GM10847 (cell line): ENCODE results near the gene TNS4.

Experiments used
- POLR2A ChIP-seq: IDR thresholded peaks from 2 replicates; pipeline ENCODE4 v1.6.1; 2011; ENCODE audit not compliant: insufficient read length; ENCODE audit errors: extremely low read depth

TNS4 gene

GRCh38 chr17:40511136-40511535 is 9.7 kb upstream of the TNS4 start:
- no peak for TF ChIP-seq POLR2A

GRCh38 chr17:40510328-40510648 is 8.9 kb upstream of the TNS4 start:
- no peak for TF ChIP-seq POLR2A

- no peak for TF ChIP-seq POLR2A
Measured at GRCh38 chr17:40509626-40510327, 8.4 kb upstream of the TNS4 start.

GRCh38 chr17:40506786-40507185 is 5.4 kb upstream of the TNS4 start:
- no peak for TF ChIP-seq POLR2A

- TF ChIP-seq POLR2A, result no peak
Measured at GRCh38 chr17:40503154-40503553, 1.7 kb upstream of the TNS4 start.

GRCh38 chr17:40502716-40503115 is 1.3 kb upstream of the TNS4 start:
- TF ChIP-seq POLR2A, result no peak

- no peak for TF ChIP-seq POLR2A
Measured at GRCh38 chr17:40500709-40501108, 714 bp downstream of the TNS4 start.

GRCh38 chr17:40500190-40500589 is 1.2 kb downstream of the TNS4 start:
- no peak for TF ChIP-seq POLR2A

GRCh38 chr17:40499551-40500189 is 1.8 kb downstream of the TNS4 start:
- no peak for TF ChIP-seq POLR2A

- no peak for TF ChIP-seq POLR2A
Measured at GRCh38 chr17:40498281-40499084, 2.9 kb downstream of the TNS4 start.

GRCh38 chr17:40497695-40498094 is 3.7 kb downstream of the TNS4 start:
- TF ChIP-seq POLR2A, result no peak

GRCh38 chr17:40496634-40497420 is 4.6 kb downstream of the TNS4 start:
- no peak for TF ChIP-seq POLR2A

GRCh38 chr17:40496170-40496569 is 5.3 kb downstream of the TNS4 start:
- TF ChIP-seq POLR2A, result no peak

- TF ChIP-seq POLR2A, result no peak
Measured at GRCh38 chr17:40495140-40495539, 6.3 kb downstream of the TNS4 start.

GRCh38 chr17:40493697-40494096 is 7.7 kb downstream of the TNS4 start:
- TF ChIP-seq POLR2A, result no peak

GRCh38 chr17:40491486-40491885 is 9.9 kb downstream of the TNS4 start:
- no peak for TF ChIP-seq POLR2A

- TF ChIP-seq POLR2A, result no peak
Measured at GRCh38 chr17:40490982-40491381, 10.4 kb downstream of the TNS4 start.
